OCI-LY3 (cell line): ENCODE measurements around the gene LCORL.
A peak's percentile ranks its signal among the peaks of the same experiment; 100 is the strongest.

Source experiments
- H2AFZ ChIP-seq: fragments of 200-600, 300-600 bp; shearing (Covaris generic); 2 replicates; pipeline ENCODE4 v1.6.0; 2014; ENCODE audit warnings: antibody characterized with exemption, low read depth, low read length
- H3K27ac ChIP-seq: fragments of 200-600, 300-600 bp; sonication (generic); 2 replicates; pipeline ENCODE4 v1.5.1; 2014; ENCODE audit warnings: mild to moderate bottlenecking, low read length, moderate library complexity, mixed read lengths
- H3K27me3 ChIP-seq: fragments of 200-600, 300-600 bp; sonication (generic); 2 replicates; pipeline ENCODE4 v1.6.1; 2014; ENCODE audit warnings: low read depth, low read length, mixed read lengths
- H3K36me3 ChIP-seq: fragments of 200-600, 300-600 bp; sonication (generic); replicated peaks from 2 replicates; pipeline ENCODE3; 2014; ENCODE audit warnings: low read depth, low read length, mixed read lengths
- H3K4me1 ChIP-seq: fragments of 300-600, 200-600 bp; sonication (generic); 2 replicates; pipeline ENCODE4 v1.6.1; 2014; ENCODE audit warnings: low read length, mixed read lengths
- H3K4me2 ChIP-seq: fragments of 200-600, 300-600 bp; sonication (generic); 2 replicates; pipeline ENCODE4 v1.6.1; 2014; ENCODE audit warnings: low read length, mixed read lengths
- H3K4me3 ChIP-seq: fragments of 300-600, 200-600 bp; sonication (generic); 2 replicates; pipeline ENCODE4 v1.5.1; 2014; ENCODE audit warnings: antibody characterized with exemption, mild to moderate bottlenecking, low read length, moderate library complexity
- H3K79me2 ChIP-seq: fragments of 300-600, 200-600 bp; shearing (Covaris generic); 2 replicates; pipeline ENCODE4 v1.6.1; 2014; ENCODE audit warnings: mild to moderate bottlenecking, low read length, mixed read lengths
- H3K9ac ChIP-seq: fragments of 300-600, 200-600 bp; shearing (Covaris generic); 2 replicates; pipeline ENCODE4 v1.6.0; 2014; ENCODE audit warnings: mild to moderate bottlenecking, low read length, moderate library complexity
- H3K9me3 ChIP-seq: fragments of 200-600, 300-600 bp; shearing (Covaris generic); 2 replicates; pipeline ENCODE4 v1.6.1; 2014; ENCODE audit warnings: low read length, mixed read lengths; ENCODE audit not compliant: insufficient read depth
- H4K20me1 ChIP-seq: fragments of 200-600, 300-600 bp; sonication (generic); 2 replicates; pipeline ENCODE4 v1.6.1; 2016; ENCODE audit warnings: low read length, mixed read lengths; ENCODE audit not compliant: insufficient read depth
- EZH2phosphoT487 ChIP-seq: fragments of 200-600 bp; shearing (Covaris generic); IDR thresholded peaks from 2 replicates; pipeline ENCODE4 v1.6.1; 2018; ENCODE audit warnings: antibody characterized with exemption, mixed run types, low read depth
- TF ChIP-seq, protein P1 (sequence below): fragments of 200-600, 300-600 bp; sonication (generic); IDR thresholded peaks from 2 replicates; pipeline ENCODE4 v1.5.1; 2014; ENCODE audit warnings: antibody characterized with exemption, low read length, low read depth

Gene LCORL

DNA sequence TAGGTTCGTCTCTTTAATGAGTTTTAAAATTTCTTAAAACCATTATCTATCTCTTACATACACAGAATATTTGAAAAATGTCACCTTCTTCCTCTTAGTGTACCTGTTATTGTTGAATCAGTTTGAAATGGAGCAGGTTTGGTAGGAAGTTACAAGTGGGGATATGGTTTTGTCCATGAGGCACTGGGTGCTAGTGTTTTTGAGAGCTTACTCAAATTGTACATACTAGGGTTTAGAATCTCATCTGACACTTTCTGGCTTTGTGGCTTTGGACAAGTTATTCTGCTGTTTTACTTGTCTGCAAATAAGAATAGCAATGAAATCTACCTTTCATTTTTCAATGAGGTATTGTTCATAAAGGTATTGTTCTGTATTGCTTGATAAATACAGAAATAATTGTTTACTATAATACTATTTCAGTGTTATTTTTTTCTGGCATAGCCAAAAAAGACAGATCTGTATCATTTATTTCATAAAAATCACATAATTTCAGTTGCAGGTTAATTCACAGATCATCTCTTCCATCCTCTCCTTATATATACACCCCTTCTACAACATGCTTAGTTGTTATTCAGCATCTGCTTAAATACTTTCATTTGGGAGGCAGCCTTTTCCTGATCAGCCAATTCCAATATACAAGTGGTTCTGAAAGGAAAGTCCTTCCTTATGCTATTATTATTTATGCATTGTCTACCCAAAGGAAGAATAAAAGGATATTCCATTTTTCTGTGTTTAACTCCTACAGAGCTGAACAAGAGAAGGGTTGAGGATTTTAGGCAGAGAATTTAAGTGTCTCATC lies 197.5 kb downstream of the LCORL start:
- Histone ChIP-seq H3K27me3 (no peaks in the 10 kb centered on the region), H2AFZ (no peak overlapping the region), H3K4me1 (no peaks in the 10 kb centered on the region), H3K9ac (no peak overlapping the region), H3K4me2 (no peak overlapping the region), H4K20me1 (no peaks in the 10 kb centered on the region), H3K27ac (no peak overlapping the region), H3K79me2 (peaks cover 44% of the 10 kb centered on the region), H3K36me3 (peaks cover 63% of the 10 kb centered on the region), H3K9me3 (no peaks in the 10 kb centered on the region), H3K4me3 (no peak overlapping the region)
- TF ChIP-seq EZH2phosphoT487: no peak

DNA sequence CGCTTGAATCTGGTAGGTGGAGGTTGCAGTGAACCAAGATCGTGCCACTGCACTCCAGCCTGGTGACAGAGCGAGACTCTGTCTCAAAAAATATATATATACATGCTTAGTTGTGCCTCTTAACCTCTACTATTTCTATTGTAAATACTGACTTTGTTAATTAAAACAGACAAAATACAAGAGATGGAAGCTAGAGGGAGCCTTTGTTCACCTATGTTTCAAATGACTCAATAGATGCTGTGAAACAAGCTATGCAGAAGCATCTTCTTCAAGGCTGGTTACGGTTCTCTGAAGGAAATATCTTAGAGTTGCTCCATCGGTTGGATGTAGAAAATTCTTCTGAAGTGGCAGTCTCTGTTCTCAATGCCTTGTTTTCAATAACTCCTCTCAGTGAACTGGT lies 204.5 kb downstream of the LCORL start:
- H3K4me3 ChIP-seq: no peak overlapping the region
- no peak overlapping the region for H3K27ac ChIP-seq
- no peak overlapping the region for H3K4me2 ChIP-seq

DNA sequence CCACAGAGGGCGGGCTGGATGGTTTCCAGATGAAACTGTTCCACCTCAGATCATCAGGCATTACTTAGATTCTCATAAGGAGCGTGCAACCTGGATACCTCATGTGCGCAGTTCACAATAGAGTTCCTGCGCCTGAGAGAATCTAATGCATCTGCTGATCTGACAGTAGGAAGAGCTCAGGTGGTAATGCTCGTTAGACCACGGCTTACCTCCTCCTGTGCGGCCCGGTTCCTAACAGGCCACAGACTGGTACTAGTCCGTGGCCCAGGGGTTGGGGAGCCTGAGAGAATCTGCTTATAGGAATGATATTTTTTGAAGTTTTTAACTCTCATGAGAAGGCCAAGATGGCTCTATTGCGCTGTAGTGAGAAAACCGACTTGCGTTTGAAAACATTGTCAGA lies 205.4 kb downstream of the LCORL start:
- no peak overlapping the region for H3K9ac ChIP-seq
- peaks cover 11% of the 10 kb centered on the region for H3K4me1 ChIP-seq
- H3K36me3 ChIP-seq: peaks cover 49% of the 10 kb centered on the region
- H3K4me3 ChIP-seq: no peak overlapping the region
- no peak overlapping the region for H2AFZ ChIP-seq
- no peak overlapping the region for H3K27ac ChIP-seq
- H3K9me3 ChIP-seq: no peaks in the 10 kb centered on the region
- H4K20me1 ChIP-seq: peaks cover 19% of the 10 kb centered on the region
- H3K4me2 ChIP-seq: no peak overlapping the region
- H3K27me3 ChIP-seq: no peaks in the 10 kb centered on the region
- peaks cover 88% of the 10 kb centered on the region for H3K79me2 ChIP-seq
- TF ChIP-seq, protein P1, sequence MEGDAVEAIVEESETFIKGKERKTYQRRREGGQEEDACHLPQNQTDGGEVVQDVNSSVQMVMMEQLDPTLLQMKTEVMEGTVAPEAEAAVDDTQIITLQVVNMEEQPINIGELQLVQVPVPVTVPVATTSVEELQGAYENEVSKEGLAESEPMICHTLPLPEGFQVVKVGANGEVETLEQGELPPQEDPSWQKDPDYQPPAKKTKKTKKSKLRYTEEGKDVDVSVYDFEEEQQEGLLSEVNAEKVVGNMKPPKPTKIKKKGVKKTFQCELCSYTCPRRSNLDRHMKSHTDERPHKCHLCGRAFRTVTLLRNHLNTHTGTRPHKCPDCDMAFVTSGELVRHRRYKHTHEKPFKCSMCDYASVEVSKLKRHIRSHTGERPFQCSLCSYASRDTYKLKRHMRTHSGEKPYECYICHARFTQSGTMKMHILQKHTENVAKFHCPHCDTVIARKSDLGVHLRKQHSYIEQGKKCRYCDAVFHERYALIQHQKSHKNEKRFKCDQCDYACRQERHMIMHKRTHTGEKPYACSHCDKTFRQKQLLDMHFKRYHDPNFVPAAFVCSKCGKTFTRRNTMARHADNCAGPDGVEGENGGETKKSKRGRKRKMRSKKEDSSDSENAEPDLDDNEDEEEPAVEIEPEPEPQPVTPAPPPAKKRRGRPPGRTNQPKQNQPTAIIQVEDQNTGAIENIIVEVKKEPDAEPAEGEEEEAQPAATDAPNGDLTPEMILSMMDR: no peak
- TF ChIP-seq EZH2phosphoT487: no peak

More for the DNA sequence above, 204.5 kb downstream of the LCORL start:
- H3K36me3 ChIP-seq: peaks cover 49% of the 10 kb centered on the region
- peaks cover 11% of the 10 kb centered on the region for H3K4me1 ChIP-seq
- H4K20me1 ChIP-seq: peaks cover 19% of the 10 kb centered on the region
- no peak overlapping the region for H3K9ac ChIP-seq
- no peaks in the 10 kb centered on the region for H3K27me3 ChIP-seq
- peaks cover 84% of the 10 kb centered on the region for H3K79me2 ChIP-seq
- no peak for TF ChIP-seq EZH2phosphoT487
- TF ChIP-seq, protein P1: peak; percentile 59
- H2AFZ ChIP-seq: no peak overlapping the region
- H3K9me3 ChIP-seq: no peaks in the 10 kb centered on the region

DNA sequence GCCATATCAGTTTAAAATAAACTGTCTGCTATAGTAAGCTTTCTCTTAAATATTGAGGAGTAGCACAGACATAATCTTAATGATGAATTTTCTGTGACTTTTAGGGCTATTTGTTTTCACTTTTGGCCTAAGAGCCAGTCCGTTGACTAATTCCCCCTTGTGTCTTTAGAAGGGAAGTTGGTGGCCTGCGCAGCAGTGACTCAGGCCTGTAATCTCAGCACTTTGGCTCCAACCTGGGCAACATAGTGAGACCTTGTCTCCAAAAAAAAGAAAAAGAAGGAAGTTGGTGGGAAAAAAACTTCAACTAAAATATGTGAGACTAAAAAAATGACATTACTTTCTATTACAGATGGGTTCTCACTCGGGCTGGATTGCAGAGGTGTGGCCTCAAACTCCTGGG lies 207.4 kb downstream of the LCORL start:
- no peak for TF ChIP-seq EZH2phosphoT487
- TF ChIP-seq, protein P1: no peak
- peaks cover 11% of the 10 kb centered on the region for H3K4me1 ChIP-seq

More for the DNA sequence above, 207.4 kb downstream of the LCORL start:
- peaks cover 24% of the 10 kb centered on the region for H4K20me1 ChIP-seq
- no peaks in the 10 kb centered on the region for H3K9me3 ChIP-seq
- H3K36me3 ChIP-seq: peaks cover 47% of the 10 kb centered on the region
- no peaks in the 10 kb centered on the region for H3K27me3 ChIP-seq
- no peak overlapping the region for H2AFZ ChIP-seq
- peaks cover 98% of the 10 kb centered on the region for H3K79me2 ChIP-seq
- H3K27ac ChIP-seq: no peak overlapping the region
- H3K4me2 ChIP-seq: no peak overlapping the region
- H3K4me3 ChIP-seq: no peak overlapping the region
- no peak overlapping the region for H3K9ac ChIP-seq
